WI38 (cell line): ENCODE measurements around the gene WHRN.

Experiments used
- H3K4me3 ChIP-seq: 2 replicates; pipeline ENCODE4 v1.5.1; 2011; ENCODE audit warnings: low read depth, mild to moderate bottlenecking, control low read depth, low read length
- CTCF ChIP-seq: IDR thresholded peaks from 2 replicates; pipeline ENCODE4 v1.5.1; 2012; ENCODE audit warnings: low read depth, mild to moderate bottlenecking, control low read depth, low read length

The WHRN gene

GRCh38 chr9:114418053-114418452, 87.2 kb downstream of the WHRN start:
- no peak overlapping the region for H3K4me3 ChIP-seq
- no peak for TF ChIP-seq CTCF

GRCh38 chr9:114417511-114417910, 87.8 kb downstream of the WHRN start:
- TF ChIP-seq CTCF: 0 out of 2 replicates have a peak, but pooled peaks have one; percentile 3
- H3K4me3 ChIP-seq: no peak overlapping the region

- TF ChIP-seq CTCF: no peak
- no peak overlapping the region for H3K4me3 ChIP-seq
Measured at GRCh38 chr9:114416906-114417305, 88.4 kb downstream of the WHRN start.

GRCh38 chr9:114416290-114416689, 89.0 kb downstream of the WHRN start:
- H3K4me3 ChIP-seq: no peak overlapping the region
- TF ChIP-seq CTCF: no peak

- no peak overlapping the region for H3K4me3 ChIP-seq
- no peak for TF ChIP-seq CTCF
Measured at GRCh38 chr9:114414346-114414745, 90.9 kb downstream of the WHRN start.

- no peak overlapping the region for H3K4me3 ChIP-seq
- no peak for TF ChIP-seq CTCF
Measured at GRCh38 chr9:114413861-114414301, 91.4 kb downstream of the WHRN start.

GRCh38 chr9:114412048-114412683, 93.1 kb downstream of the WHRN start:
- no peak for TF ChIP-seq CTCF
- no peak overlapping the region for H3K4me3 ChIP-seq
